SU-DHL-6 (cell line): ENCODE results near the gene CYYR1.

Source experiments
- H2AFZ ChIP-seq: fragments of 200-600 bp; sonication (generic); 2 replicates; pipeline ENCODE4 v1.6.1; 2014; ENCODE audit warnings: low read depth, mild to moderate bottlenecking, moderate library complexity, mixed read lengths, antibody characterized with exemption, low read length; ENCODE audit not compliant: severe bottlenecking
- H3F3A ChIP-seq: fragments of 200-600 bp; shearing (Covaris generic); 2 replicates; pipeline ENCODE4 v1.6.0; 2016; ENCODE audit warnings: antibody characterized with exemption, mild to moderate bottlenecking; ENCODE audit not compliant: insufficient read depth
- H3K27ac ChIP-seq: fragments of 200-600 bp; sonication (generic); 2 replicates; pipeline ENCODE4 v1.5.1; 2016; ENCODE audit warnings: low read depth, mild to moderate bottlenecking, low read length, moderate library complexity, mixed read lengths
- H3K27me3 ChIP-seq: fragments of 200-600 bp; sonication (generic), shearing (Covaris generic); 2 replicates; pipeline ENCODE4 v1.6.0; 2014; ENCODE audit warnings: mild to moderate bottlenecking, low read length
- H3K36me3 ChIP-seq: fragments of 200-600 bp; sonication (generic); 2 replicates; pipeline ENCODE4 v1.6.1; 2014; ENCODE audit warnings: mild to moderate bottlenecking, low read length, mixed read lengths
- H3K4me2 ChIP-seq: fragments of 300-600, 200-600 bp; shearing (Covaris generic), sonication (generic); 2 replicates; pipeline ENCODE4 v1.6.0; 2014; ENCODE audit warnings: low read length, low read depth, mild to moderate bottlenecking; ENCODE audit not compliant: poor library complexity, severe bottlenecking
- H3K4me3 ChIP-seq: fragments of 200-600 bp; sonication (generic); 2 replicates; pipeline ENCODE4 v1.5.1; 2014; ENCODE audit warnings: antibody characterized with exemption, low read length, mild to moderate bottlenecking, mixed read lengths; ENCODE audit not compliant: insufficient read depth, poor library complexity, severe bottlenecking
- H3K79me2 ChIP-seq: fragments of 200-600 bp; sonication (generic); 2 replicates; pipeline ENCODE4 v1.6.1; 2014; ENCODE audit warnings: mild to moderate bottlenecking, low read length, moderate library complexity; ENCODE audit not compliant: insufficient read depth
- H3K9ac ChIP-seq: fragments of 200-600 bp; sonication (generic); 2 replicates; pipeline ENCODE4 v1.7.0; 2014; ENCODE audit warnings: mild to moderate bottlenecking, low read length
- H3K9me2 ChIP-seq: fragments of 200-600 bp; sonication (generic); replicated peaks from 2 replicates; pipeline ENCODE4 v1.6.1; 2014; ENCODE audit warnings: low read length; ENCODE audit not compliant: insufficient read depth
- H3K9me3 ChIP-seq: fragments of 200-600 bp; sonication (generic); 2 replicates; pipeline ENCODE4 v1.6.1; 2014; ENCODE audit warnings: low read length, mixed read lengths; ENCODE audit not compliant: insufficient read depth
- H4K20me1 ChIP-seq: fragments of 200-600 bp; sonication (generic); 2 replicates; pipeline ENCODE4 v1.6.1; 2014; ENCODE audit warnings: low read depth, mild to moderate bottlenecking, antibody characterized with exemption, low read length, moderate library complexity, mixed read lengths
- EZH2phosphoT487 ChIP-seq: fragments of 200-600 bp; sonication (generic), shearing (Covaris generic); conservative IDR thresholded peaks from 2 replicates; pipeline ENCODE4 v1.6.1; 2018; ENCODE audit warnings: mild to moderate bottlenecking, antibody characterized with exemption, low read length, moderate library complexity, mixed read lengths
- TF ChIP-seq, protein P1 (sequence below): fragments of 200-600 bp; sonication (generic); IDR thresholded peaks from one replicate; pipeline ENCODE4 v1.5.1; 2017; ENCODE audit warnings: antibody characterized with exemption, mild to moderate bottlenecking, low read length, moderate library complexity; ENCODE audit not compliant: insufficient read depth, poor library complexity, severe bottlenecking

CYYR1 gene

DNA sequence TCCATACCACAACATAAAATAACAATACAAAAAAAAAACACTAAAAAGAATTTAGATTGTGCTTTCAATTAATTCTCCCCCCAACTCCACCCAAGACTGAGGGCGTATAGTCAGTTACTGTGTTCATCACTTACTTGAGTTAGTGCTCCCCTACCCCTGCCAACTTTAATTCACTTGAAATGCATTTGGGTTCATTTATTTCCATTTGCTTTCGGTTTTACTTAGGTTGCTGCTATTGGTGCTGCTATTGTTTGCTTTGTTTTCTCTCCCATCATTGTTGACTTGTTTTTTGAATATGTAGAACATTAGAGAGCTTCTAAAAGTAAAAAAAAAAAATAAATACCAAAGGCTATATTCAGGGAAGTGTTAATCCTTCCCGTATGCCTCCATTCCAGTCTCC lies 10.7 kb upstream of the CYYR1 start:
- no peaks in the 10 kb centered on the region for H4K20me1 ChIP-seq
- H3K9me2 ChIP-seq: no peaks in the 10 kb centered on the region
- no peak overlapping the region for H3K9ac ChIP-seq
- no peaks in the 10 kb centered on the region for H3K36me3 ChIP-seq
- no peak overlapping the region for H3K4me3 ChIP-seq
- H3K27me3 ChIP-seq: no peaks in the 10 kb centered on the region
- H3K4me2 ChIP-seq: no peak overlapping the region
- no peak overlapping the region for H2AFZ ChIP-seq
- TF ChIP-seq EZH2phosphoT487: no peak
- TF ChIP-seq, protein P1, sequence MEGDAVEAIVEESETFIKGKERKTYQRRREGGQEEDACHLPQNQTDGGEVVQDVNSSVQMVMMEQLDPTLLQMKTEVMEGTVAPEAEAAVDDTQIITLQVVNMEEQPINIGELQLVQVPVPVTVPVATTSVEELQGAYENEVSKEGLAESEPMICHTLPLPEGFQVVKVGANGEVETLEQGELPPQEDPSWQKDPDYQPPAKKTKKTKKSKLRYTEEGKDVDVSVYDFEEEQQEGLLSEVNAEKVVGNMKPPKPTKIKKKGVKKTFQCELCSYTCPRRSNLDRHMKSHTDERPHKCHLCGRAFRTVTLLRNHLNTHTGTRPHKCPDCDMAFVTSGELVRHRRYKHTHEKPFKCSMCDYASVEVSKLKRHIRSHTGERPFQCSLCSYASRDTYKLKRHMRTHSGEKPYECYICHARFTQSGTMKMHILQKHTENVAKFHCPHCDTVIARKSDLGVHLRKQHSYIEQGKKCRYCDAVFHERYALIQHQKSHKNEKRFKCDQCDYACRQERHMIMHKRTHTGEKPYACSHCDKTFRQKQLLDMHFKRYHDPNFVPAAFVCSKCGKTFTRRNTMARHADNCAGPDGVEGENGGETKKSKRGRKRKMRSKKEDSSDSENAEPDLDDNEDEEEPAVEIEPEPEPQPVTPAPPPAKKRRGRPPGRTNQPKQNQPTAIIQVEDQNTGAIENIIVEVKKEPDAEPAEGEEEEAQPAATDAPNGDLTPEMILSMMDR: no peak
- no peaks in the 10 kb centered on the region for H3K9me3 ChIP-seq
- H3K27ac ChIP-seq: no peak overlapping the region
- no peaks in the 10 kb centered on the region for H3K79me2 ChIP-seq
- no peaks in the 10 kb centered on the region for H3F3A ChIP-seq

DNA sequence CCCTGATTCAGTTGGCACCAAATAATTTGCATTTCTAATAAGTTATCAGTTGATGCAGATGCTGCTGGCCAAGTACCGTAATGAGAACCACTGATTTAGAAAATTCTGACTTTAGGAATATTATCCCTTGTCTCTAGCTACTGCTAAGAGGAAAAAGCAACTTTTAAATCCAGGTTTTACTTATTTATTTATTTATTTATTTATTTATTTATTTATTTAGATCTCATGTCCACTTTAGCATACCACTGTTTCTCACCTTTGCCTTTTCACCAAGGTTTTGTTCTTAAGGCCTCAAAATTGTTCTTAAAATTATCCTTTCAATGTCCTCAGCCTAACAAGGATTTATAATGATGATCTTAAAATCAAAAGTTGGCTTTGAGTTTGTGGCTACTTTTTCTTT lies 8.7 kb upstream of the CYYR1 start:
- Histone ChIP-seq H3K27ac (no peak overlapping the region), H4K20me1 (no peaks in the 10 kb centered on the region), H3K9me2 (no peaks in the 10 kb centered on the region), H3K9ac (no peak overlapping the region), H3K27me3 (no peaks in the 10 kb centered on the region), H3K79me2 (no peaks in the 10 kb centered on the region), H3K36me3 (no peaks in the 10 kb centered on the region), H3K4me3 (no peak overlapping the region), H2AFZ (no peak overlapping the region), H3F3A (no peaks in the 10 kb centered on the region), H3K4me2 (no peak overlapping the region), H3K9me3 (no peaks in the 10 kb centered on the region)
- TF ChIP-seq EZH2phosphoT487: no peak
- TF ChIP-seq, protein P1: no peak

GRCh38 chr21:26572076-26572701 lies 897 bp downstream of the CYYR1 start:
- Histone ChIP-seq H4K20me1 (no peaks in the 10 kb centered on the region), H3K79me2 (no peaks in the 10 kb centered on the region), H3K27ac (no peak overlapping the region), H3K36me3 (no peaks in the 10 kb centered on the region), H3K9me3 (no peaks in the 10 kb centered on the region), H2AFZ (no peak overlapping the region), H3K4me2 (no peak overlapping the region), H3K9me2 (no peaks in the 10 kb centered on the region), H3K4me3 (no peak overlapping the region), H3K27me3 (no peaks in the 10 kb centered on the region), H3K9ac (no peak overlapping the region), H3F3A (no peaks in the 10 kb centered on the region)
- TF ChIP-seq, protein P1: no peak
- no peak for TF ChIP-seq EZH2phosphoT487
